HG02623 (cell line): ENCODE measurements around the gene ZNF747.
"Not testable (repeated sequence)": the region's sequence is repeated elsewhere in the genome, so short reads cannot be mapped to it uniquely, and the experiment has no call there.

Experiments used
- ATAC-seq: cut with Tn5 transposase; IDR thresholded peaks from one replicate; pipeline ENCODE4 v1.9.1; 2021; ENCODE audit warnings: moderate library complexity; ENCODE audit not compliant: unreplicated experiment

The ZNF747 gene

GRCh38 chr16:30557957-30558788, 23.5 kb upstream of the ZNF747 start, which contains the start of gene ZNF764:
ZNF764 (minus strand) TSS chr16:30558374; CDS start chr16:30558182, 192 bp downstream.
- peak; percentile 79 for ATAC-seq

- ATAC-seq: no peak
Measured at GRCh38 chr16:30557707-30557956, 23.0 kb upstream of the ZNF747 start.

- no peak for ATAC-seq
Measured at GRCh38 chr16:30556125-30556473, 21.4 kb upstream of the ZNF747 start.

- no peak for ATAC-seq
Measured at GRCh38 chr16:30555315-30556124, 20.9 kb upstream of the ZNF747 start.

- no peak for ATAC-seq
Measured at GRCh38 chr16:30554557-30555314, 20.1 kb upstream of the ZNF747 start.

GRCh38 chr16:30553393-30553899, 18.8 kb upstream of the ZNF747 start:
- no peak for ATAC-seq

- no peak for ATAC-seq
Measured at GRCh38 chr16:30552956-30553355, 18.3 kb upstream of the ZNF747 start.

- no peak for ATAC-seq
Measured at GRCh38 chr16:30551781-30552180, 17.1 kb upstream of the ZNF747 start.

GRCh38 chr16:30548416-30549253, 14.0 kb upstream of the ZNF747 start:
- no peak for ATAC-seq

- no peak for ATAC-seq
Measured at GRCh38 chr16:30546115-30546514, 11.5 kb upstream of the ZNF747 start.

- no peak for ATAC-seq
Measured at GRCh38 chr16:30543067-30543466, 8.4 kb upstream of the ZNF747 start.

- no peak for ATAC-seq
Measured at GRCh38 chr16:30541502-30542329, 7.1 kb upstream of the ZNF747 start.

GRCh38 chr16:30540916-30541464, 6.3 kb upstream of the ZNF747 start:
- not testable (repeated sequence) for ATAC-seq

GRCh38 chr16:30539986-30540526, 5.4 kb upstream of the ZNF747 start:
- ATAC-seq: not testable (repeated sequence)

GRCh38 chr16:30539000-30539964, 4.6 kb upstream of the ZNF747 start:
- no peak for ATAC-seq

- ATAC-seq: not testable (repeated sequence)
Measured at GRCh38 chr16:30536391-30537024, 1.9 kb upstream of the ZNF747 start.

GRCh38 chr16:30535777-30536190, 1.1 kb upstream of the ZNF747 start:
- ATAC-seq: peak; percentile 38
